ENCODE data around the gene AMOTL2. TPM values are rescaled to one million over a fixed set of nuclear protein-coding genes. Genes with fewer than 3 reads are reported as not detected.

Gene AMOTL2
- polyA plus RNA-seq, 2 of the 4 experiments (the other 2 are of a cell fraction) = 41.1 to 44.1 TPM

DNA sequence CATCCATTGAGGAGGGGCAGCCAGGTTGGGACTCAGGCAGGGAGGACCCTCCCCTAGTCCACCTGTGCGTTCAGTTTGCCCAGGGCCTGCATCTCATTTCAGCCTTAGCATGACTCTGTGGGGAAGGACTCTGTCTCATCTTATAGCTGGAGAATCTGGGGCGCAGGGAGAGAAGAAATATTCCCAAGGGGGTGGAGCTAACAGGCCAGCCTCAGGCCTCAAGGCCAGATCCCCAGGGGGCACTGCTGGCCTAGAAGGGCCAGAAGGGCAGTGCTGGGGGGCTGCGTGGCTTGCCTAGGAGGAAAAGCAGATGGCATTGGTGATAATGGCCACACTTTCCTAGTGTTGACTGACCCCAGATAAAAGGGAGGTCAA is 10.9 kb downstream of the AMOTL2 start:
- DNase-seq (ENCODE audit: low read depth in 1 of 2, low spot score in 1 of 2) (no peak), ATAC-seq (no peak), FAIRE-seq (no peak)
- TF ChIP-seq GATA3 (IDR thresholded peaks at IDR 0.05; ENCODE audit: borderline replicate concordance) (no peak), MAFK (IDR thresholded peaks at IDR 0.05; ENCODE audit: partially characterized antibody) (no peak), CBX2 (IDR thresholded peaks at IDR 0.05; ENCODE audit: borderline replicate concordance, low read depth) (no peak), BHLHE40 (IDR thresholded peaks at IDR 0.05; ENCODE audit: low read depth, low read length) (no peak), POLR2A (IDR thresholded peaks at IDR 0.05; ENCODE audit: low read length) (no peak), KDM1A (IDR thresholded peaks at IDR 0.05; ENCODE audit: low read depth) (no peak), FOSL2 (IDR thresholded peaks at IDR 0.05) (no peak), FOSL2 (CRISPR knock-in tag; IDR thresholded peaks at IDR 0.05) (no peak), HOXA7 (CRISPR knock-in tag; IDR thresholded peaks at IDR 0.05) (no peak), HEYL (CRISPR knock-in tag; IDR thresholded peaks at IDR 0.05) (no peak), JUN (IDR thresholded peaks at IDR 0.05) (no peak), POLR2AphosphoS2 (conservative IDR thresholded peaks at IDR 0.05; ENCODE audit: low read length) (no peak), NPAS2 (CRISPR knock-in tag; IDR thresholded peaks at IDR 0.05; ENCODE audit: borderline replicate concordance) (no peak), MAZ (IDR thresholded peaks at IDR 0.05; ENCODE audit: borderline replicate concordance, low read depth, low read length) (no peak), SMC3 (IDR thresholded peaks at IDR 0.05) (no peak), ZSCAN20 (CRISPR knock-in tag; IDR thresholded peaks at IDR 0.05) (no peak), ESRRA (IDR thresholded peaks at IDR 0.05; ENCODE audit: borderline replicate concordance, low read length) (no peak), EHMT2 (IDR thresholded peaks at IDR 0.05; ENCODE audit: low read depth) (no peak)
- TF ChIP-seq, protein P1, sequence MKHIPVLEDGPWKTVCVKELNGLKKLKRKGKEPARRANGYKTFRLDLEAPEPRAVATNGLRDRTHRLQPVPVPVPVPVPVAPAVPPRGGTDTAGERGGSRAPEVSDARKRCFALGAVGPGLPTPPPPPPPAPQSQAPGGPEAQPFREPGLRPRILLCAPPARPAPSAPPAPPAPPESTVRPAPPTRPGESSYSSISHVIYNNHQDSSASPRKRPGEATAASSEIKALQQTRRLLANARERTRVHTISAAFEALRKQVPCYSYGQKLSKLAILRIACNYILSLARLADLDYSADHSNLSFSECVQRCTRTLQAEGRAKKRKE (CRISPR knock-in tag; IDR thresholded peaks at IDR 0.05; ENCODE audit: low read depth) = no peak
- TF ChIP-seq, protein P2, sequence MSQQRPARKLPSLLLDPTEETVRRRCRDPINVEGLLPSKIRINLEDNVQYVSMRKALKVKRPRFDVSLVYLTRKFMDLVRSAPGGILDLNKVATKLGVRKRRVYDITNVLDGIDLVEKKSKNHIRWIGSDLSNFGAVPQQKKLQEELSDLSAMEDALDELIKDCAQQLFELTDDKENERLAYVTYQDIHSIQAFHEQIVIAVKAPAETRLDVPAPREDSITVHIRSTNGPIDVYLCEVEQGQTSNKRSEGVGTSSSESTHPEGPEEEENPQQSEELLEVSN (IDR thresholded peaks at IDR 0.05; ENCODE audit: borderline replicate concordance, low read depth) = no peak
- TF ChIP-seq, protein P3, sequence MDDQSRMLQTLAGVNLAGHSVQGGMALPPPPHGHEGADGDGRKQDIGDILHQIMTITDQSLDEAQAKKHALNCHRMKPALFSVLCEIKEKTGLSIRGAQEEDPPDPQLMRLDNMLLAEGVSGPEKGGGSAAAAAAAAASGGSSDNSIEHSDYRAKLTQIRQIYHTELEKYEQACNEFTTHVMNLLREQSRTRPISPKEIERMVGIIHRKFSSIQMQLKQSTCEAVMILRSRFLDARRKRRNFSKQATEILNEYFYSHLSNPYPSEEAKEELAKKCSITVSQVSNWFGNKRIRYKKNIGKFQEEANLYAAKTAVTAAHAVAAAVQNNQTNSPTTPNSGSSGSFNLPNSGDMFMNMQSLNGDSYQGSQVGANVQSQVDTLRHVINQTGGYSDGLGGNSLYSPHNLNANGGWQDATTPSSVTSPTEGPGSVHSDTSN (IDR thresholded peaks at IDR 0.05) = no peak
- Histone ChIP-seq H3K27ac (peak overlapping the region; percentile 99 to 100), H3K4me1 (peaks cover 97% of the 10 kb centered on the region), H3K9me3 (no peaks in the 10 kb centered on the region), H3K4me2 (peak overlapping the region; percentile 93), H3K4me3 (peak overlapping the region; percentile 31; the same call in 2 of the 3 replicates)
- ChIA-PET POLR2A (interaction anchor here (0.5 to 4.8 kb wide), 9 partner anchors 10 to 1156 kb away, joined by 3 to 88 read pairs (median 11); partner anchors contain the start of gene AMOTL2), CTCF (interaction anchor here (0.9 to 31.4 kb wide), 11 partner anchors 9 to 151 kb away, joined by 3 to 356 read pairs (median 4); partner anchors contain the start of genes AMOTL2, ANAPC13 and CEP63)
- 38% methylated on average over 3 of the region's 3 CpGs for WGBS (ENCODE audit: missing lambda C conversion rate)

DNA sequence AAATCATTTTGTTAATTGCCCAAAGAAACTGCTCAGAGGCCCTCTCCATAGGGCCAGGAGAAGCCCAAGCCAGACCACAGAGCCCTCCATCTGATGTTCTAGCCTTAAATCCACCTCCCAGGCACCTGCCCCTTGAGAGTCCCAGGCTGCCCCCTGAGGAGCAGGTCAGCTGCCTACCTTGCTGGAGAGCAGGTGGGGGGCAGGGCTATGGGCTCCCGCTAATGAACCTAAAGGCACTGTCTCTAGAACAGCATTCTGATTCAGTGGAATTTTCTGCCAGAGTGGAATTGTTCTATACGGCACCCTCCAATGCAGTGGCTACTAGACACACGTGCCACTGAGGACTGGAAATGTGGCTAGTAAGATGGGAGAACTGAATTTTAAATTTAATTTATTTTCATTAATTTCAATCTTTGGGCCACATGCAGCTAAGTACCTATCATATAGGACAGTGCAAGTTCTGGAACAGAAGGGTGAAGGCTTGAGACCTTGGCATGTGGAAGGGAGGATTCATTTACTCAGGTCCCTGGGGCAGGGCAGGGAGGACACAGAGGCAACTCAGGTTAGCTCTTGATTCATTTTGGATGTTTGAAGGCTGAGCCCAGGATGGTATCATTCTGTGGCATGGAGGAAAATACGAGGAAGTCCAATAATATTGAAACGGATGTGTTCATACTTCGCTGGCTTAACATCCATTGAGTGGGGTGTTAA is 11.4 kb downstream of the AMOTL2 start:
- 77% methylated on average over 5 of the region's 6 CpGs for WGBS (ENCODE audit: missing lambda C conversion rate)

More for the DNA sequence above, 11.4 kb downstream of the AMOTL2 start:
- no peak for ATAC-seq
- ChIA-PET POLR2A (interaction anchor here (1.0 to 3.6 kb wide), 5 partner anchors 10 to 50 kb away, joined by 3 to 88 read pairs (median 27); partner anchors contain the start of gene AMOTL2), CTCF (interaction anchor here (0.6 to 31.4 kb wide), 8 partner anchors 11 to 151 kb away, joined by 3 to 356 read pairs (median 10); partner anchors contain the start of genes AMOTL2, ANAPC13 and CEP63)
- H3K4me3 ChIP-seq = 0 out of 3 replicates have a peak overlapping the region, but pooled peaks have one; percentile 31
- H3K27ac ChIP-seq = peak overlapping the region; percentile 99 to 100
- no peak for FAIRE-seq
- H3K9me3 ChIP-seq = no peaks in the 10 kb centered on the region
- no peak for DNase-seq (ENCODE audit: low read depth in 1 of 2, low spot score in 1 of 2)
- H3K4me2 ChIP-seq = peak overlapping the region; percentile 93
- H3K4me1 ChIP-seq = peaks cover 97% of the 10 kb centered on the region
- TF ChIP-seq KDM5A (IDR thresholded peaks at IDR 0.05) (no peak), EP300 (IDR thresholded peaks at IDR 0.05) (no peak)
